ENCODE results near the gene AGFG2. TPM values are rescaled to one million over a fixed set of nuclear protein-coding genes. Genes with fewer than 3 reads are reported as not detected.

Gene AGFG2
- total RNA-seq, 1 experiment from 2014 or later = 15.3 TPM

DNA sequence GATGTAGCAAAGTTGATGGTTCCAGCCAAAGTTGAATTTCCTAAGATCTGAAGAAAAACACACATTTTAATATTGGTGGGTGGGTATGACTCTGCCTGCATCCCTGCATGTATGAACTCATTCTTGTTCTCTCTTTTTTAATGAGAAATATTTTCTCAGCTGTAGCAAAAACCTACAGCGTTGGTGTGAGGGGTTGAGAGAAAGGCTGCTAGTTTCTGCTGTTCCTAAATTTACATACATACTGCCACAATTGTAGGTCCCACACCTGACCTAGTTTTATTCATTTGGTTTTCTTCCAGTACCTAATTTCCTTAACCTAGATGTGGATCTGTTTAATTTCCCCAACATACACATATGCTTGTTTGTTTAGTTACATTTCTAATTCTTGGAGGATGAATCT lies 4.6 kb downstream of the AGFG2 start:
- Histone ChIP-seq H3K4me1 (ENCODE audit: insufficient read depth, low read length, poor library complexity, severe bottlenecking) (peaks cover 31% of the 10 kb centered on the region), H3K27ac (ENCODE audit: low read depth, low read length, poor library complexity, severe bottlenecking) (no peak overlapping the region)
- POLR2A ChIA-PET (ENCODE audit: low non-redundant PET) = interaction anchor here (0.8 kb wide), 1 partner anchor 80 kb away, joined by 7 read pairs; no protein-coding TSS in a partner anchor

DNA sequence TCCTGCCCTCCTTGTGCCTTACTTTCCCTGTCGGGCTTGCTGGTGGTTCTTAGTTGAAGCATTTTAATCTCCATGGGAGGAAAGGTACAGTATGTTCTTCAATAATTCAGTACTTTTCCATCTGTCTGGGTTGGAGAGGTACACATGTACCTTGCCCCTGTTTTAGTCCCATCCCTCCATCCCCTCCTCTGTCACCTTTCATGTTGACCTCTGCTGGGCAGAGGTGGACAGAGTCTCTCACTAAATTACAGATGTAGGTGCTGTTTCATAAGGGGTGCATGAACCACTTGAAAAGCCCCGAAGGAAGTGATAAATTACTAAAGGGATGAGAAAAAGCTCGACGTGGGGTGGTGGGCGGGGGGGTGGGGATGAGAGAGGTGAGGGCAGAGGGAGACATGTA lies 5.4 kb downstream of the AGFG2 start:
- CTCF ChIA-PET = interaction anchor here (0.6 kb wide), 1 partner anchor 180 kb away, joined by 5 read pairs; no protein-coding TSS in a partner anchor
- intact Hi-C loops (cut with micrococcal nuclease; ENCODE audit: unreplicated experiment) = no loop called here
- TF ChIP-seq, protein P1, sequence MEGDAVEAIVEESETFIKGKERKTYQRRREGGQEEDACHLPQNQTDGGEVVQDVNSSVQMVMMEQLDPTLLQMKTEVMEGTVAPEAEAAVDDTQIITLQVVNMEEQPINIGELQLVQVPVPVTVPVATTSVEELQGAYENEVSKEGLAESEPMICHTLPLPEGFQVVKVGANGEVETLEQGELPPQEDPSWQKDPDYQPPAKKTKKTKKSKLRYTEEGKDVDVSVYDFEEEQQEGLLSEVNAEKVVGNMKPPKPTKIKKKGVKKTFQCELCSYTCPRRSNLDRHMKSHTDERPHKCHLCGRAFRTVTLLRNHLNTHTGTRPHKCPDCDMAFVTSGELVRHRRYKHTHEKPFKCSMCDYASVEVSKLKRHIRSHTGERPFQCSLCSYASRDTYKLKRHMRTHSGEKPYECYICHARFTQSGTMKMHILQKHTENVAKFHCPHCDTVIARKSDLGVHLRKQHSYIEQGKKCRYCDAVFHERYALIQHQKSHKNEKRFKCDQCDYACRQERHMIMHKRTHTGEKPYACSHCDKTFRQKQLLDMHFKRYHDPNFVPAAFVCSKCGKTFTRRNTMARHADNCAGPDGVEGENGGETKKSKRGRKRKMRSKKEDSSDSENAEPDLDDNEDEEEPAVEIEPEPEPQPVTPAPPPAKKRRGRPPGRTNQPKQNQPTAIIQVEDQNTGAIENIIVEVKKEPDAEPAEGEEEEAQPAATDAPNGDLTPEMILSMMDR (conservative IDR thresholded peaks at IDR 0.05; ENCODE audit: low read depth, low read length) = no peak
- no peak for TF ChIP-seq EZH2 (IDR thresholded peaks at IDR 0.05; ENCODE audit: borderline replicate concordance, low read depth, low read length, poor library complexity, severe bottlenecking)
- Histone ChIP-seq H3K4me1 (ENCODE audit: insufficient read depth, low read length, poor library complexity, severe bottlenecking) (peaks cover 31% of the 10 kb centered on the region), H3K27me3 (replicated peaks; ENCODE audit: insufficient read depth, low read depth, low read length, poor library complexity) (no peaks in the 10 kb centered on the region), H3K9me3 (ENCODE audit: low read depth, low read length, poor library complexity, severe bottlenecking) (no peaks in the 10 kb centered on the region), H3K4me3 (ENCODE audit: low read depth, low read length, poor library complexity, severe bottlenecking) (no peak overlapping the region), H3K36me3 (ENCODE audit: insufficient read depth, low read length, poor library complexity, severe bottlenecking) (no peaks in the 10 kb centered on the region), H3K27ac (ENCODE audit: low read depth, low read length, poor library complexity, severe bottlenecking) (no peak overlapping the region)
- POLR2A ChIA-PET (ENCODE audit: low non-redundant PET) = no interaction called here
- BruUV-seq (replicated peaks) = no TSS peak
- DNase-seq (ENCODE audit: low spot score) = no peak

More for the DNA sequence above, 4.6 kb downstream of the AGFG2 start:
- Histone ChIP-seq H3K27me3 (replicated peaks; ENCODE audit: insufficient read depth, low read depth, low read length, poor library complexity) (no peaks in the 10 kb centered on the region), H3K4me3 (ENCODE audit: low read depth, low read length, poor library complexity, severe bottlenecking) (no peak overlapping the region), H3K9me3 (ENCODE audit: low read depth, low read length, poor library complexity, severe bottlenecking) (no peaks in the 10 kb centered on the region), H3K36me3 (ENCODE audit: insufficient read depth, low read length, poor library complexity, severe bottlenecking) (no peaks in the 10 kb centered on the region)
- DNase-seq (ENCODE audit: low spot score) = no peak
- BruUV-seq (replicated peaks) = no TSS peak
- intact Hi-C loops (cut with micrococcal nuclease; ENCODE audit: unreplicated experiment) = no loop called here
- TF ChIP-seq, protein P1 (conservative IDR thresholded peaks at IDR 0.05; ENCODE audit: low read depth, low read length) = no peak
- no peak for TF ChIP-seq EZH2 (IDR thresholded peaks at IDR 0.05; ENCODE audit: borderline replicate concordance, low read depth, low read length, poor library complexity, severe bottlenecking)
- CTCF ChIA-PET = interaction anchor here (0.6 kb wide), 1 partner anchor 43 kb away, joined by 3 read pairs; the partner anchor contains the start of gene FBXO24

DNA sequence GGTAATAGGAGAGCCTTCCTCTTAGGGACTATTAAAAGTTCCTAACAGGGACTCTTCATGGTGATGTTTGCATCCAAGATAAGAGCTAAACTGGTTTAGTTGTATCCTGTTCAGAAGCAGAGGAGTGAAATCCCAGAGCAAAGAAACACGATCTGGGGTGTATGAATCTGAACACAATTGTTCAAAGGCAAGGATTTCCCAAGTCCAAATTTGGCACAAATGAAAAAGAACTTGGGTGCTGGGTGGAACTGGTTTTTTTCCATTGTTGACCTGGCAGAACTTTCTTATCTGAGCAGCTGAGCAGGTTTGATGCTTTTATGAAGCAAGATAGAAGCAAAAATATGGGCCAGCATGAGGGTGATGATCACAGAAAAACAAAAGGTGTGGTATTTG lies 6.0 kb downstream of the AGFG2 start:
- Histone ChIP-seq H3K4me1 (ENCODE audit: insufficient read depth, low read length, poor library complexity, severe bottlenecking) (peaks cover 31% of the 10 kb centered on the region), H3K27me3 (replicated peaks; ENCODE audit: insufficient read depth, low read depth, low read length, poor library complexity) (no peaks in the 10 kb centered on the region), H3K27ac (ENCODE audit: low read depth, low read length, poor library complexity, severe bottlenecking) (no peak overlapping the region), H3K9me3 (ENCODE audit: low read depth, low read length, poor library complexity, severe bottlenecking) (no peaks in the 10 kb centered on the region), H3K4me3 (ENCODE audit: low read depth, low read length, poor library complexity, severe bottlenecking) (no peak overlapping the region), H3K36me3 (ENCODE audit: insufficient read depth, low read length, poor library complexity, severe bottlenecking) (no peaks in the 10 kb centered on the region)
- BruUV-seq (replicated peaks) = no TSS peak
- ChIA-PET POLR2A (ENCODE audit: low non-redundant PET) (no interaction called here), CTCF (interaction anchor here (0.6 kb wide), 1 partner anchor 180 kb away, joined by 5 read pairs; no protein-coding TSS in a partner anchor)
- TF ChIP-seq, protein P1 (conservative IDR thresholded peaks at IDR 0.05; ENCODE audit: low read depth, low read length) = no peak
- no peak for TF ChIP-seq EZH2 (IDR thresholded peaks at IDR 0.05; ENCODE audit: borderline replicate concordance, low read depth, low read length, poor library complexity, severe bottlenecking)
- no peak for DNase-seq (ENCODE audit: low spot score)
- intact Hi-C loops (cut with micrococcal nuclease; ENCODE audit: unreplicated experiment) = no loop called here

Data from A673 (cell line).